MM.1S (cell line): ENCODE results near the gene ZNF787.

Source experiments
- CTCF ChIP-seq: fragments of 300-600 bp; sonication (generic); IDR thresholded peaks from 2 replicates; pipeline ENCODE4 v1.5.1; 2016; ENCODE audit warnings: antibody characterized with exemption, low read length, mixed read lengths
- EZH2phosphoT487 ChIP-seq: fragments of 300-600 bp; sonication (generic); IDR thresholded peaks from 2 replicates; pipeline ENCODE4 v1.6.1; 2018; ENCODE audit warnings: antibody characterized with exemption, low read length

- TF ChIP-seq EZH2phosphoT487 (no peak), CTCF (no peak)
Observed at GRCh38 chr19:56142087-56142787, 21.1 kb upstream of the ZNF787 start.
